Endodermal cell (in vitro differentiated cells): ENCODE data around the gene TRNT1. TPM values are rescaled to one million over a fixed set of nuclear protein-coding genes. Genes with fewer than 3 reads are reported as not detected.

Experiments used
- DNase-seq: peaks from one replicate; pipeline ENCODE4 v3.0.0-alpha.2; 2017
- H3K27ac ChIP-seq: 2 replicates; pipeline ENCODE4 v1.5.1; 2013; ENCODE audit warnings: mild to moderate bottlenecking, low read depth, low read length, moderate library complexity
- H3K27me3 ChIP-seq: 2 replicates; pipeline ENCODE4 v1.6.1; 2013; ENCODE audit warnings: mild to moderate bottlenecking, low read length, moderate library complexity; ENCODE audit not compliant: insufficient read depth, control insufficient read depth, poor library complexity, severe bottlenecking
- H3K36me3 ChIP-seq: 2 replicates; pipeline ENCODE4 v1.7.0; 2013; ENCODE audit warnings: mild to moderate bottlenecking, low read length, moderate library complexity; ENCODE audit not compliant: control insufficient read depth, insufficient read depth
- H3K4me1 ChIP-seq: one replicate; pipeline ENCODE4 v1.7.0; 2013; ENCODE audit warnings: low read length; ENCODE audit not compliant: control insufficient read depth, insufficient read depth
- H3K4me3 ChIP-seq: 2 replicates; pipeline ENCODE4 v1.5.1; 2013; ENCODE audit warnings: mild to moderate bottlenecking, low read length, moderate library complexity
- H3K9ac ChIP-seq: 2 replicates; pipeline ENCODE4 v1.6.1; 2013; ENCODE audit warnings: mild to moderate bottlenecking, low read length, moderate library complexity; ENCODE audit not compliant: poor library complexity, severe bottlenecking; ENCODE audit errors: extremely low read depth
- H3K9me3 ChIP-seq: 2 replicates; pipeline ENCODE4 v1.6.1; 2013; ENCODE audit warnings: mild to moderate bottlenecking, low read length, moderate library complexity; ENCODE audit not compliant: control insufficient read depth
- H3K27ac Mint-ChIP-seq: 2 replicates; pipeline ENCODE4 v1.8.0; 2020; ENCODE audit warnings: mixed read lengths
- H3K27me3 Mint-ChIP-seq: 2 replicates; pipeline ENCODE4 v1.8.0; 2021; ENCODE audit warnings: mild to moderate bottlenecking, mixed read lengths; ENCODE audit not compliant: insufficient read depth
- H3K36me3 Mint-ChIP-seq: 2 replicates; pipeline ENCODE4 v1.8.0; 2020; ENCODE audit warnings: low read depth, mixed read lengths
- H3K4me1 Mint-ChIP-seq: 2 replicates; pipeline ENCODE4 v1.8.0; 2020; ENCODE audit warnings: mixed read lengths
- H3K4me3 Mint-ChIP-seq: 2 replicates; pipeline ENCODE4 v1.8.0; 2020; ENCODE audit warnings: mild to moderate bottlenecking, moderate library complexity, mixed read lengths
- H3K9me3 Mint-ChIP-seq: 2 replicates; pipeline ENCODE4 v1.8.0; 2020; ENCODE audit warnings: mild to moderate bottlenecking, mixed read lengths
- WGBS, 2 experiments: methylation state at CpG; one replicate each; pipeline versions ENCODE4 v1.1.5 to v1.1.7; 2013; ENCODE audit warnings: missing lambda C conversion rate in 2 of 2, mixed read lengths in 1 of 2; ENCODE audit not compliant: insufficient coverage in 1 of 2, insufficient read length in 1 of 2; 5-methylcytosine and 5-hydroxymethylcytosine counted together
- total RNA-seq, 2 donors: library from RNA; stranded (reverse); fragmentation: NEBNext Ultra II Directional in 1 of 2; extraction: Animal tissue kit (Norgen Biotek cat#: 25700) in 1 of 2; gene quantifications; 2 replicates in 1 of 2; 3 replicates in 1 of 2; pipeline ENCODE4 v1.2.1, GENCODE V29; 2021
- TF ChIP-seq, protein P1 (sequence below): fragments of 200-600 bp; sonication (generic); conservative IDR thresholded peaks from 2 replicates; pipeline ENCODE4 v1.5.0; 2021; ENCODE audit warnings: antibody characterized with exemption, mild to moderate bottlenecking

Gene TRNT1
- total RNA-seq, 2 donors from 2014 or later: 31.8 to 33.5 TPM

DNA sequence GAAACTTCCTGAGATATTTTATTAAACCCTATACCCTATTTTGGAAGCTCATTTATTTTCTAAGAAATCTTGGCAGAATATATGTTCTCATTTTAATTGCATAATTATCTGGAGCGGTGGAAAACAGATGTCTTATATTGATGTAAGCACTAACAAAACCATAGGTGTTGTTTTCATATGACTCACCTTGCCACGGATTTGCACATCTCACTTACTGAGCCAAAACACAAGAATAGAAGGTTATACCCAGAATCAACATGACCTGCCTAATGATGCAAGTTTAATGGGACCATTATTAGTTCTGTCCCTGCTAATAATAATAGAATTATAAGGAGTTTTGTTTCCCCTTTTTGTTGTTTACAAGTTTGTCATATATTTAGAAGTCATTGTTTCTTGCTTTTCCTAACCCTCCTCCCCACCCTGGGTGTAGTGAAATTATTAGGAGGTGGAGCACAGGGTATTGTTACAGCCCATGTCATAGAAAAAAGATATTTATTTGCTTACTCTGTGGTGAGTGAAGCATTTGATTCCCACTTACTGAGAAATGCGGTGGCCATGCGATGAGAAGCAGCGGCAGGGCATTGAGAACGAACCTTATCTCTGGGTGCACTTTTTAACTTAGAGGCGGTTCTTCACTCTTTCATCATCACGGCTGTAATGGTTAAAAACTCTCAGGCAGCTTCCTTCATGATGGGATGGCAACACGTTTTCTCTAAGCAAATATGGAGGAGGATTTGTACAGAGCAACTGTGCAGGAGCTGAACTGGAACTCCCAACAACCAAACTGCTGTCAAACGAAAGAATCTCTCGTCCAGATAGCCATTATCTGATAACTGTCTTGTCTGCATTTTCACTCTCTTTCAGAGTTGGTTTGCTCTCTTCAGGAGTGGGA lies 17.1 kb upstream of the TRNT1 start:
- Mint-ChIP-seq H3K36me3 (no peaks in the 10 kb centered on the region), H3K9me3 (no peaks in the 10 kb centered on the region), H3K27ac (no peak overlapping the region), H3K27me3 (peaks cover 16% of the 10 kb centered on the region), H3K4me1 (peaks cover 21% of the 10 kb centered on the region), H3K4me3 (no peak overlapping the region)
- Histone ChIP-seq H3K4me3 (no peak overlapping the region), H3K9ac (no peak overlapping the region), H3K36me3 (no peaks in the 10 kb centered on the region), H3K9me3 (no peaks in the 10 kb centered on the region), H3K4me1 (peaks cover 10% of the 10 kb centered on the region), H3K27me3 (peaks cover 22% of the 10 kb centered on the region), H3K27ac (no peak overlapping the region)
- no peak for DNase-seq
- 70 to 76% methylated on average over 8 to 11 of the region's 11 CpGs for WGBS, 2 experiments
- TF ChIP-seq, protein P1, sequence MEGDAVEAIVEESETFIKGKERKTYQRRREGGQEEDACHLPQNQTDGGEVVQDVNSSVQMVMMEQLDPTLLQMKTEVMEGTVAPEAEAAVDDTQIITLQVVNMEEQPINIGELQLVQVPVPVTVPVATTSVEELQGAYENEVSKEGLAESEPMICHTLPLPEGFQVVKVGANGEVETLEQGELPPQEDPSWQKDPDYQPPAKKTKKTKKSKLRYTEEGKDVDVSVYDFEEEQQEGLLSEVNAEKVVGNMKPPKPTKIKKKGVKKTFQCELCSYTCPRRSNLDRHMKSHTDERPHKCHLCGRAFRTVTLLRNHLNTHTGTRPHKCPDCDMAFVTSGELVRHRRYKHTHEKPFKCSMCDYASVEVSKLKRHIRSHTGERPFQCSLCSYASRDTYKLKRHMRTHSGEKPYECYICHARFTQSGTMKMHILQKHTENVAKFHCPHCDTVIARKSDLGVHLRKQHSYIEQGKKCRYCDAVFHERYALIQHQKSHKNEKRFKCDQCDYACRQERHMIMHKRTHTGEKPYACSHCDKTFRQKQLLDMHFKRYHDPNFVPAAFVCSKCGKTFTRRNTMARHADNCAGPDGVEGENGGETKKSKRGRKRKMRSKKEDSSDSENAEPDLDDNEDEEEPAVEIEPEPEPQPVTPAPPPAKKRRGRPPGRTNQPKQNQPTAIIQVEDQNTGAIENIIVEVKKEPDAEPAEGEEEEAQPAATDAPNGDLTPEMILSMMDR: no peak

DNA sequence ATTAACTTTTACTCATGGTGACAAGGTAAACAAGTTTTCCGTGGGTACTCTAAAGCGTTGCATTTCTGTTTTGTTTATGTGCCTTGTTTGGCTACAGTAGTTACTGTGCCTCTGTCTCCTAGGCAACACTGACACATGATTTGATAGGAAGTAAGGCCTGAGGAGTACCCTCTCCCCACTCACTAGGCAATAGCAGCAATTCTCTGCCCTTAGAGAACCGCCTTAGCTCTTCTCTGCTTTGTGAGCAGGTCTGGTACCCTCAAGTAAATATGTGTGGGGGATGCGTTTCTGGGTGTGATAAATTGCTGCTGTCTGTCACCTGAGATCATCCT lies 16.5 kb upstream of the TRNT1 start, which contains the start of gene IL5RA:
Gene IL5RA, minus strand, starts transcription at position 76 of the 332 bp plus-strand sequence. CDS start 5,390 bp downstream, outside the sequence.
- no peaks in the 10 kb centered on the region for H3K36me3 ChIP-seq
- Mint-ChIP-seq H3K27me3 (peaks cover 15% of the 10 kb centered on the region), H3K4me3 (no peak within 1 kb of the TSS), H3K9me3 (no peaks in the 10 kb centered on the region), H3K4me1 (peaks cover 21% of the 10 kb centered on the region), H3K27ac (peak within 1 kb of the TSS; percentile 10), H3K36me3 (no peaks in the 10 kb centered on the region)
- WGBS, 2 experiments: 56 to 82% methylated on average over 2 to 3 of the region's 4 CpGs
- TF ChIP-seq, protein P1: no peak
- peak; percentile 63 for DNase-seq
- H3K4me1 ChIP-seq: peaks cover 10% of the 10 kb centered on the region
- no peak within 1 kb of the TSS for H3K27ac ChIP-seq
- H3K9ac ChIP-seq: peak within 1 kb of the TSS; percentile 11
- H3K4me3 ChIP-seq: no peak within 1 kb of the TSS
- H3K9me3 ChIP-seq: no peaks in the 10 kb centered on the region
- H3K27me3 ChIP-seq: peaks cover 22% of the 10 kb centered on the region

DNA sequence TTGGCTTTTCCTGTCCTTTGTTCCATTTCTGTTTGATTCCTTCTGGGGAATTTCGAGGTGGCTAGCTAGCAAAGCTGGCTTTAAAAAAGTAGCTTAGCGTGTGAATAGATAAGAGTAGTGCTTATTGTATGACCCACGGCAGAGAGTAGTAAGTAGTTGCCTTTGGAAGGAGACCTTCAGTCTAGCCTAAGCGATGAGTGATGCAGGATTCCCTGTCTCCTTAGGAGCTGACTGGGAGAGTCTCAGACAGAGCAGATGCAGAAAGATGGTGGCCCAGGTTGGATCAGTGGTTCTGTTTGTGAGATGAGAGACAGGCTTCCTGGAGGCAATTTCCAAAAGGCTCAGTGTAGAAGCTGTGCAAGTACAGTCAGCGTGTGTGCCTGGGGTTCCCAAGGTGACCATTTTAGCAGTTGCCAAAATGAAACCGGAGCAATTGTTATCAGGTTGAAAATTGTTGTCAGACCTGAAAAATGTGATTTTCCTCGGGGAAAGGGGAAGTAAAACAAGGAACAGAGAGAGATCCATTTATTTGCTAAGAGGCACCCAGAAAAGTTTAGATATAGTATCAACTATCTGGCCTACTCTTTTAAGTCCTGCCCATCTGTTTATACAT lies 15.9 kb upstream of the TRNT1 start:
- Histone ChIP-seq H3K4me3 (no peak overlapping the region), H3K9ac (peak overlapping the region; percentile 11), H3K27me3 (peaks cover 22% of the 10 kb centered on the region), H3K9me3 (no peaks in the 10 kb centered on the region), H3K27ac (no peak overlapping the region), H3K36me3 (no peaks in the 10 kb centered on the region), H3K4me1 (peaks cover 10% of the 10 kb centered on the region)
- no peak for DNase-seq
- TF ChIP-seq, protein P1: no peak
- 84 to 92% methylated on average over 6 of the region's 7 CpGs for WGBS, 2 experiments
- peaks cover 10% of the 10 kb centered on the region for H3K27me3 Mint-ChIP-seq
- no peak overlapping the region for H3K4me3 Mint-ChIP-seq
- H3K36me3 Mint-ChIP-seq: no peaks in the 10 kb centered on the region
- peak overlapping the region; percentile 10 for H3K27ac Mint-ChIP-seq
- H3K4me1 Mint-ChIP-seq: peaks cover 21% of the 10 kb centered on the region
- no peaks in the 10 kb centered on the region for H3K9me3 Mint-ChIP-seq
